Gastrocnemius medialis (tissue), 4 donors: ENCODE results near the gene POR. TPM values are rescaled to one million over a fixed set of nuclear protein-coding genes. Genes with fewer than 3 reads are reported as not detected.

Experiments
- ATAC-seq, 2 donors: fragments of 150-250 bp; one replicate each; pipeline ENCODE4 v1.9.1; 2016
- DNase-seq, 2 donors: peaks; one replicate each; pipeline ENCODE4 v3.0.0-alpha.2; 2019
- H3K27ac ChIP-seq, 4 donors: fragments of 200-600 bp; sonication (generic); 1 replicate in 1 of 4; 2 replicates in 3 of 4; pipeline ENCODE4 v1.5.1; 2016 to 2018; ENCODE audit warnings: mild to moderate bottlenecking in 2 of 4, moderate library complexity in 1 of 4
- H3K27me3 ChIP-seq, 3 donors: fragments of 200-600 bp; sonication (generic) in 2 of 3; 1 replicate in 1 of 3; 2 replicates in 2 of 3; pipeline versions ENCODE4 v1.5.1 to v1.6.0; 2016 to 2019; ENCODE audit warnings: mild to moderate bottlenecking in 1 of 3, moderate library complexity in 1 of 3
- H3K36me3 ChIP-seq, 2 donors: fragments of 200-600 bp; sonication (generic) in 1 of 2; one replicate each; pipeline ENCODE4 v1.5.1; 2017 to 2018
- H3K4me1 ChIP-seq, 2 donors: fragments of 200-600 bp; sonication (generic) in 1 of 2; one replicate each; pipeline ENCODE4 v1.5.1; 2016 to 2017; ENCODE audit warnings: mild to moderate bottlenecking in 2 of 2
- H3K4me3 ChIP-seq, 4 donors: fragments of 200-600 bp; sonication (generic) in 3 of 4; 1 replicate in 1 of 4; 2 replicates in 3 of 4; pipeline ENCODE4 v1.5.1; 2016 to 2019; ENCODE audit warnings: mild to moderate bottlenecking in 2 of 4
- H3K9me3 ChIP-seq, 3 donors: fragments of 200-600 bp; sonication (generic) in 2 of 3; 1 replicate in 1 of 3; 2 replicates in 2 of 3; pipeline ENCODE4 v1.5.1; 2016 to 2019
- POLR2A ChIP-seq, 2 donors: fragments of 450-650 bp; IDR thresholded peaks; one replicate each; pipeline ENCODE4 v1.6.1; 2017; ENCODE audit warnings: antibody characterized with exemption in 2 of 2, mild to moderate bottlenecking in 2 of 2, moderate library complexity in 2 of 2
- in situ Hi-C, 4 donors: fragments of 200-750 bp; cut with MboI; loops; one replicate each; pipeline versions ENCODE4 v1.15.0 to v1.8.0; 2017; ENCODE audit warnings: low sequenced_read_pairs in 4 of 4
- intact Hi-C: fragments of 100-400 bp; cut with DNase I; formaldehyde crosslinking; loops from one replicate; pipeline ENCODE4 v1.15.1; 2023; ENCODE audit warnings: low total_unique reads
- total RNA-seq, 4 donors: library from RNA; depleted of rRNA; stranded (reverse); fragments of >200 nt; gene quantifications; one replicate each; pipeline versions ENCODE4 v1.1.0 to v1.2.3, GENCODE V29; 2016
- TF ChIP-seq, protein P1 (sequence below), 5 experiments: fragments of 450-650 bp in 3 of 5; fragments of 200-600 bp in 2 of 5; sonication (generic) in 2 of 5; IDR thresholded peaks in 4 of 5; conservative IDR thresholded peaks in 1 of 5; 1 replicate in 4 of 5; 2 replicates in 1 of 5; pipeline ENCODE4 v1.5.1; 2016 to 2019; ENCODE audit warnings: antibody characterized with exemption in 5 of 5, mild to moderate bottlenecking in 3 of 5, moderate library complexity in 3 of 5

The POR gene
- total RNA-seq, 4 donors from 2014 or later: 85.7 to 218 (median 115) TPM

- Histone ChIP-seq H3K4me1 (peaks cover 37 to 50% of the 10 kb centered on the region in 2 donors), H3K27ac (peak overlapping the region; percentile 94 to 99 (median 98)), H3K36me3 (no peaks in the 10 kb centered on the region), H3K9me3 (no peaks in the 10 kb centered on the region), H3K4me3 (peak overlapping the region; percentile 70 to 99 (median 82)), H3K27me3 (no peaks in the 10 kb centered on the region)
- intact Hi-C loops: loop anchor here (1.0 to 2.0 kb wide), 4 partner anchors 25 to 115 kb away; partner anchors contain the start of genes MDH2, POR and RHBDD2
- TF ChIP-seq POLR2A (IDR thresholded peaks at IDR 0.05): no peak
- TF ChIP-seq, protein P1, sequence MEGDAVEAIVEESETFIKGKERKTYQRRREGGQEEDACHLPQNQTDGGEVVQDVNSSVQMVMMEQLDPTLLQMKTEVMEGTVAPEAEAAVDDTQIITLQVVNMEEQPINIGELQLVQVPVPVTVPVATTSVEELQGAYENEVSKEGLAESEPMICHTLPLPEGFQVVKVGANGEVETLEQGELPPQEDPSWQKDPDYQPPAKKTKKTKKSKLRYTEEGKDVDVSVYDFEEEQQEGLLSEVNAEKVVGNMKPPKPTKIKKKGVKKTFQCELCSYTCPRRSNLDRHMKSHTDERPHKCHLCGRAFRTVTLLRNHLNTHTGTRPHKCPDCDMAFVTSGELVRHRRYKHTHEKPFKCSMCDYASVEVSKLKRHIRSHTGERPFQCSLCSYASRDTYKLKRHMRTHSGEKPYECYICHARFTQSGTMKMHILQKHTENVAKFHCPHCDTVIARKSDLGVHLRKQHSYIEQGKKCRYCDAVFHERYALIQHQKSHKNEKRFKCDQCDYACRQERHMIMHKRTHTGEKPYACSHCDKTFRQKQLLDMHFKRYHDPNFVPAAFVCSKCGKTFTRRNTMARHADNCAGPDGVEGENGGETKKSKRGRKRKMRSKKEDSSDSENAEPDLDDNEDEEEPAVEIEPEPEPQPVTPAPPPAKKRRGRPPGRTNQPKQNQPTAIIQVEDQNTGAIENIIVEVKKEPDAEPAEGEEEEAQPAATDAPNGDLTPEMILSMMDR (IDR thresholded peaks at IDR 0.05 in 4 of 5, conservative IDR thresholded peaks at IDR 0.05 in 1 of 5): no peak
- DNase-seq (peak; percentile 62 to 77), ATAC-seq (peak; percentile 51 to 55)
- in situ Hi-C loops: loop anchor here in 1 of 4 donors (10.0 kb wide), 1 partner anchor 79 kb away; the partner anchor contains the start of gene POR
Measured at GRCh38 chr7:75993689-75994387, 78.9 kb downstream of the POR start.

GRCh38 chr7:75994388-75995051 lies 79.6 kb downstream of the POR start, which contains the start of gene TMEM120A:
TSS of gene TMEM120A (minus strand) at chr7:75994595. CDS start at chr7:75994570, 25 bp downstream.
- no peaks in the 10 kb centered on the region for H3K27me3 ChIP-seq
- H3K27ac ChIP-seq: peak within 1 kb of the TSS; percentile 94 to 99 (median 98)
- TF ChIP-seq, protein P1 (IDR thresholded peaks at IDR 0.05 in 4 of 5, conservative IDR thresholded peaks at IDR 0.05 in 1 of 5): peak in 3 of 5 experiments; percentile 24 to 60 (median 35)
- TF ChIP-seq POLR2A (IDR thresholded peaks at IDR 0.05): peak; percentile 90 to 93
- H3K36me3 ChIP-seq: no peaks in the 10 kb centered on the region
- H3K4me1 ChIP-seq: peaks cover 34 to 45% of the 10 kb centered on the region in 2 donors
- peak; percentile 72 to 74 for ATAC-seq
- H3K4me3 ChIP-seq: peak within 1 kb of the TSS; percentile 70 to 99 (median 82)
- H3K9me3 ChIP-seq: no peaks in the 10 kb centered on the region
- in situ Hi-C loops: loop anchor here in 1 of 4 donors (10.0 kb wide), 1 partner anchor 80 kb away; the partner anchor contains the start of gene POR
- intact Hi-C loops: loop anchor here (1.0 to 2.0 kb wide), 3 partner anchors 54 to 116 kb away; partner anchors contain the start of genes MDH2, POR and RHBDD2
- DNase-seq: peak; percentile 95 to 96

GRCh38 chr7:75995052-75995471 lies 80.1 kb downstream of the POR start:
- Histone ChIP-seq H3K4me1 (peaks cover 29 to 40% of the 10 kb centered on the region in 2 donors), H3K4me3 (peak overlapping the region; percentile 70 to 99 (median 82)), H3K9me3 (no peaks in the 10 kb centered on the region), H3K36me3 (no peaks in the 10 kb centered on the region), H3K27ac (peak overlapping the region; percentile 94 to 99 (median 98)), H3K27me3 (no peaks in the 10 kb centered on the region)
- no peak for TF ChIP-seq POLR2A (IDR thresholded peaks at IDR 0.05)
- TF ChIP-seq, protein P1 (IDR thresholded peaks at IDR 0.05 in 4 of 5, conservative IDR thresholded peaks at IDR 0.05 in 1 of 5): no peak
- peak; percentile 1 to 6 for ATAC-seq
- DNase-seq: no peak
- in situ Hi-C loops: loop anchor here in 1 of 4 donors (10.0 kb wide), 1 partner anchor 80 kb away; the partner anchor contains the start of gene POR
- intact Hi-C loops: loop anchor here (2.0 kb wide), 1 partner anchor 116 kb away; the partner anchor contains the start of gene RHBDD2

DNA sequence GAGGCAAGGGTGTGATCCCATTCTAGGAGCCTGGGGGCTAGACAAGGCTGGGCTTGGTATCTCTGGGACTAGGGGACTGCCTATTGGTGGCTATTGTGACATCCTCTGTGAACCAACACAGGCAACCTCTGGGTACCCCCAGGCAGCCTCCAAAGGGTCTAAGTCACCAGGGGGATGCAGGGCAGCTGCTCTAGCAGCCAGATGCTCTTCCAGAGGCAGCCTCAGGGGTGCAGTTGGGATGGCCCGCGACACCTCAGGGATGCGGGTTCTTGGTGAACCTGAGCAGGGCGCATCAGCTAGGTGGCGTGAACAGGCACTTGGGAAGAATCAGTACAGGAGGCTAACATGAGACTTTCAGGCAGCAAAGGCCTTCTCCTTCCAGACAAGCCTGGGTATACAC lies 81.0 kb downstream of the POR start:
- H3K4me3 ChIP-seq: no peak overlapping the region
- in situ Hi-C loops: loop anchor here in 1 of 4 donors (10.0 kb wide), 1 partner anchor 81 kb away; the partner anchor contains the start of gene POR
- no peak for DNase-seq
- peak overlapping the region; percentile 94 to 99 (median 98) for H3K27ac ChIP-seq
- ATAC-seq: no peak
- TF ChIP-seq POLR2A (IDR thresholded peaks at IDR 0.05): no peak
- TF ChIP-seq, protein P1 (IDR thresholded peaks at IDR 0.05 in 4 of 5, conservative IDR thresholded peaks at IDR 0.05 in 1 of 5): no peak
- no peaks in the 10 kb centered on the region for H3K9me3 ChIP-seq
- H3K4me1 ChIP-seq: peaks cover 24 to 33% of the 10 kb centered on the region in 2 donors
- intact Hi-C loops: loop anchor here (2.0 kb wide), 1 partner anchor 117 kb away; the partner anchor contains the start of gene RHBDD2
- H3K36me3 ChIP-seq: no peaks in the 10 kb centered on the region
- H3K27me3 ChIP-seq: no peaks in the 10 kb centered on the region
